Measurements from ENCODE around the gene PLEKHA4. TPM values are rescaled to one million over a fixed set of nuclear protein-coding genes. Genes with fewer than 3 reads are reported as not detected.

Gene PLEKHA4
- total RNA-seq, 2 experiments from 2014 or later = 8.1 to 8.4 TPM

GRCh38 chr19:48836089-48837017 is 32.1 kb downstream of the PLEKHA4 start, which contains the start of gene HSD17B14:
HSD17B14 (minus strand) TSS chr19:48836491; CDS start chr19:48836411, 80 bp downstream.
- Histone ChIP-seq H4K20me1 (ENCODE audit: insufficient read depth, low read length) (no peaks in the 10 kb centered on the region), H3K36me3 (ENCODE audit: insufficient read depth, low read length) (no peaks in the 10 kb centered on the region), H3K4me2 (ENCODE audit: low read length) (peak within 1 kb of the TSS; percentile 84), H3K4me1 (ENCODE audit: insufficient read depth, low read length, poor library complexity, severe bottlenecking) (peaks cover 20% of the 10 kb centered on the region), H3K9me3 (ENCODE audit: low read length) (no peaks in the 10 kb centered on the region), H3K4me3 (ENCODE audit: low read depth, low read length, poor library complexity, severe bottlenecking) (peak within 1 kb of the TSS; percentile 66), H2AFZ (ENCODE audit: low read length) (peak within 1 kb of the TSS; percentile 61), H3K27ac (ENCODE audit: low read depth, low read length, poor library complexity, severe bottlenecking) (peak within 1 kb of the TSS; percentile 37), H3K9me2 (ENCODE audit: insufficient read depth, low read length) (no peaks in the 10 kb centered on the region), H3K79me2 (ENCODE audit: insufficient read depth, low read depth, low read length) (no peaks in the 10 kb centered on the region)
- ChIA-PET CTCF (ENCODE audit: unreplicated experiment) (interaction anchor here (0.6 to 1.3 kb wide), 5 partner anchors 20 to 206 kb away, joined by 3 to 5 read pairs (median 3); no protein-coding TSS in a partner anchor), POLR2A (interaction anchor here (0.5 to 2.2 kb wide), 6 partner anchors 22 to 140 kb away, joined by 3 to 6 read pairs (median 6); partner anchors contain the start of gene FUT2)
- intact Hi-C loops (cut with micrococcal nuclease; ENCODE audit: unreplicated experiment) = loop anchor here (1.0 kb wide), 1 partner anchor 135 kb away; no protein-coding TSS in a partner anchor
- DNase-seq (ENCODE audit: low spot score) = no peak
- no TSS peak for BruUV-seq (replicated peaks)
- no peak for TF ChIP-seq EZH2phosphoT487 (IDR thresholded peaks at IDR 0.05; ENCODE audit: borderline replicate concordance, low read depth, low read length)
- TF ChIP-seq CTCF (conservative IDR thresholded peaks at IDR 0.05; ENCODE audit: low read length) = peak; percentile 52; the same call in 1 of the 2 replicates

- H3K36me3 ChIP-seq (ENCODE audit: insufficient read depth, low read length) = no peaks in the 10 kb centered on the region
- TF ChIP-seq CTCF (conservative IDR thresholded peaks at IDR 0.05; ENCODE audit: low read length) = peak; percentile 89
- no peak for TF ChIP-seq EZH2phosphoT487 (IDR thresholded peaks at IDR 0.05; ENCODE audit: borderline replicate concordance, low read depth, low read length)
- POLR2A ChIA-PET = interaction anchor here (0.6 to 2.2 kb wide), 2 partner anchors 30 to 40 kb away, joined by 3 to 6 read pairs; no protein-coding TSS in a partner anchor
- peak; percentile 94 for DNase-seq (ENCODE audit: low spot score)
- intact Hi-C loops (cut with micrococcal nuclease; ENCODE audit: unreplicated experiment) = loop anchor here (1.0 kb wide), 2 partner anchors 40 to 47 kb away; no protein-coding TSS in a partner anchor
- H3K79me2 ChIP-seq (ENCODE audit: insufficient read depth, low read depth, low read length) = no peaks in the 10 kb centered on the region
- no peaks in the 10 kb centered on the region for H3K9me2 ChIP-seq (ENCODE audit: insufficient read depth, low read length)
- BruUV-seq (replicated peaks) = no TSS peak
- H4K20me1 ChIP-seq (ENCODE audit: insufficient read depth, low read length) = no peaks in the 10 kb centered on the region
- H2AFZ ChIP-seq (ENCODE audit: low read length) = peak overlapping the region; percentile 61
- H3K9me3 ChIP-seq (ENCODE audit: low read length) = no peaks in the 10 kb centered on the region
- H3K4me1 ChIP-seq (ENCODE audit: insufficient read depth, low read length, poor library complexity, severe bottlenecking) = peaks cover 20% of the 10 kb centered on the region
- CTCF ChIA-PET (ENCODE audit: unreplicated experiment) = interaction anchor here (0.7 to 1.2 kb wide), 2 partner anchors 19 to 135 kb away, joined by 3 read pairs; no protein-coding TSS in a partner anchor
- H3K4me3 ChIP-seq (ENCODE audit: low read depth, low read length, poor library complexity, severe bottlenecking) = peak overlapping the region; percentile 66
- H3K4me2 ChIP-seq (ENCODE audit: low read length) = peak overlapping the region; percentile 84
- H3K27ac ChIP-seq (ENCODE audit: low read depth, low read length, poor library complexity, severe bottlenecking) = peak overlapping the region; percentile 37
Measured at GRCh38 chr19:48835734-48836088, 32.7 kb downstream of the PLEKHA4 start.

Data from OCI-LY7 (cell line).